Liver (tissue), 9 donors: Measurements from ENCODE around the gene GRID1. TPM values are rescaled to one million over a fixed set of nuclear protein-coding genes. Genes with fewer than 3 reads are reported as not detected.
"Not testable (repeated sequence)": the region's sequence is repeated elsewhere in the genome, so short reads cannot be mapped to it uniquely, and the experiment has no call there.

Source experiments
- DNase-seq: peaks from one replicate; pipeline ENCODE4 v3.0.0-alpha.2; 2017; ENCODE audit warnings: low spot score
- H3K27ac ChIP-seq, 2 donors: one replicate each; pipeline ENCODE4 v1.7.0; 2013; ENCODE audit warnings: inconsistent platforms in 2 of 2, low read length in 2 of 2, control low read depth in 1 of 2, low read depth in 1 of 2, mild to moderate bottlenecking in 1 of 2
- H3K27me3 ChIP-seq, 4 donors: one replicate each; pipeline versions ENCODE4 v1.6.1 to v1.7.0; 2013; ENCODE audit warnings: low read length in 3 of 4, inconsistent platforms in 1 of 4, mild to moderate bottlenecking in 1 of 4, moderate library complexity in 1 of 4; ENCODE audit not compliant: control insufficient read depth in 4 of 4, insufficient read depth in 4 of 4
- H3K36me3 ChIP-seq, 4 donors: one replicate each; pipeline versions ENCODE4 v1.6.1 to v1.7.0; 2013; ENCODE audit warnings: low read length in 3 of 4, mild to moderate bottlenecking in 3 of 4, low read depth in 1 of 4, moderate library complexity in 1 of 4; ENCODE audit not compliant: control insufficient read depth in 4 of 4, insufficient read depth in 3 of 4
- H3K4me1 ChIP-seq, 4 donors: one replicate each; pipeline versions ENCODE4 v1.6.1 to v1.7.0; 2013; ENCODE audit warnings: low read length in 3 of 4, mild to moderate bottlenecking in 3 of 4, moderate library complexity in 1 of 4; ENCODE audit not compliant: control insufficient read depth in 4 of 4, insufficient read depth in 4 of 4
- H3K4me3 ChIP-seq, 3 donors: one replicate each; pipeline versions ENCODE4 v1.6.1 to v1.7.0; 2013; ENCODE audit warnings: low read length in 3 of 3, control low read depth in 1 of 3, low read depth in 1 of 3, mild to moderate bottlenecking in 1 of 3
- H3K9ac ChIP-seq, 2 donors: one replicate each; pipeline ENCODE4 v1.7.0; 2013; ENCODE audit warnings: low read length in 2 of 2, mild to moderate bottlenecking in 2 of 2, moderate library complexity in 2 of 2, control low read depth in 1 of 2, low read depth in 1 of 2
- H3K9me3 ChIP-seq, 4 donors: one replicate each; pipeline versions ENCODE4 v1.6.1 to v1.7.0; 2013; ENCODE audit warnings: low read length in 3 of 4; ENCODE audit not compliant: control insufficient read depth in 4 of 4
- CTCF ChIP-seq: fragments of 150-350 bp; IDR thresholded peaks from 2 replicates; pipeline ENCODE4 v1.5.1; 2017; ENCODE audit warnings: improper control_type of control experiment, low read depth, low read length; ENCODE audit not compliant: missing input control
- EGR1 ChIP-seq, 2 donors: IDR thresholded peaks; 2 replicates each; pipeline ENCODE4 v1.6.1; 2016 to 2018; ENCODE audit warnings: antibody characterized with exemption in 2 of 2, low read depth in 2 of 2
- FOXA1 ChIP-seq: IDR thresholded peaks from 2 replicates; pipeline ENCODE4 v1.6.1; 2016; ENCODE audit warnings: antibody characterized with exemption
- FOXA2 ChIP-seq: IDR thresholded peaks from 2 replicates; pipeline ENCODE4 v1.6.1; 2016; ENCODE audit warnings: antibody characterized with exemption
- GABPA ChIP-seq, 2 donors: IDR thresholded peaks in 1 of 2; conservative IDR thresholded peaks in 1 of 2; 2 replicates each; pipeline ENCODE4 v1.6.1; 2016; ENCODE audit warnings: antibody characterized with exemption in 2 of 2, mild to moderate bottlenecking in 1 of 2, moderate library complexity in 1 of 2
- HNF4A ChIP-seq, 2 donors: conservative IDR thresholded peaks; 2 replicates each; pipeline ENCODE4 v1.6.1; 2016; ENCODE audit warnings: antibody characterized with exemption in 2 of 2, mild to moderate bottlenecking in 2 of 2
- HNF4G ChIP-seq: IDR thresholded peaks from 2 replicates; pipeline ENCODE4 v1.6.1; 2016; ENCODE audit warnings: antibody characterized with exemption
- JUND ChIP-seq, 2 donors: IDR thresholded peaks; 2 replicates each; pipeline ENCODE4 v1.6.1; 2016; ENCODE audit warnings: antibody characterized with exemption in 2 of 2
- MAX ChIP-seq: IDR thresholded peaks from 2 replicates; pipeline ENCODE4 v1.6.1; 2016; ENCODE audit warnings: antibody characterized with exemption
- NR2F2 ChIP-seq: IDR thresholded peaks from 2 replicates; pipeline ENCODE4 v1.6.1; 2016; ENCODE audit warnings: antibody characterized with exemption
- RAD21 ChIP-seq, 2 donors: IDR thresholded peaks; 2 replicates each; pipeline ENCODE4 v1.6.1; 2016; ENCODE audit warnings: antibody characterized with exemption in 2 of 2, mild to moderate bottlenecking in 2 of 2
- REST ChIP-seq: IDR thresholded peaks from 2 replicates; pipeline ENCODE4 v1.6.1; 2016; ENCODE audit warnings: antibody characterized with exemption, mild to moderate bottlenecking
- RXRA ChIP-seq, 2 donors: IDR thresholded peaks; 2 replicates each; pipeline ENCODE4 v1.6.1; 2017 to 2018; ENCODE audit warnings: antibody characterized with exemption in 2 of 2, mild to moderate bottlenecking in 1 of 2
- TAF1 ChIP-seq: conservative IDR thresholded peaks from 2 replicates; pipeline ENCODE4 v1.6.1; 2016; ENCODE audit warnings: antibody characterized with exemption, mild to moderate bottlenecking
- YY1 ChIP-seq: IDR thresholded peaks from 2 replicates; pipeline ENCODE4 v1.6.1; 2016; ENCODE audit warnings: antibody characterized with exemption, mild to moderate bottlenecking
- polyA plus RNA-seq, 2 donors: library from polyadenylated mRNA; stranded (reverse) in 1 of 2; unstranded in 1 of 2; fragments of 200-250 nt in 1 of 2; fragments of >200 nt in 1 of 2; fragmentation: Nextera tagmentation in 1 of 2; extraction: Ambion mirVana in 1 of 2; gene quantifications; one replicate each; pipeline versions ENCODE4 v1.2.1 to v1.2.3, GENCODE V29; 2013 to 2015
- total RNA-seq, 2 donors: library from RNA; depleted of rRNA; stranded (reverse); fragments of >200 nt; gene quantifications; one replicate each; pipeline ENCODE4 v1.2.3, GENCODE V29; 2014
- TF ChIP-seq, protein P1 (sequence below): IDR thresholded peaks from 2 replicates; pipeline ENCODE4 v1.6.1; 2016; ENCODE audit warnings: antibody characterized with exemption
- donor health status: healthy.
- donor health status: healthy.
- donor health status: healthy.
- donor health status: healthy.
- donor health status: healthy.

The GRID1 gene
- total and polyA plus RNA-seq, 4 donors, result 0.09 to 0.17 (median 0.14) TPM; not detected in 1

DNA sequence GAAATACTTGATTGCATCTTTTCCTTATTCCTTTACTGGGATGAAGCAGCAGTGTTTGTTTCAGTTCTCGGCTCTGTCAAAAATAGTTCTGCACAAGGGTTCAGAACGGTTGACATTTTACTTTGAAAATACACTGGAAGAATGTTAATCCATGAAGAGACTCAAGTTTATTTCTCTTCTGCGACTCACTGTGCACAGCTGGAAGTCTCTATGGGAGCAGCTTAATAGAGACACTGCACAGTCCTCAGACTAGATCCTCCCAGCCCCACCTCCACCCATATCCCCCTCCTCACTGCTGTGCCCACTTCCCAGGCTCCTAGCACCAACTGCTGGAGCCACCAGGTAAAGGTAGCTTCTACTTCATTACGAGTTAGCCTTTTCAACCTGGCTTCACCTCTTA is 517.8 kb downstream of the GRID1 start (continued):
- TF ChIP-seq REST (no peak), RXRA (IDR thresholded peaks at IDR 0.05) (no peak)

DNA sequence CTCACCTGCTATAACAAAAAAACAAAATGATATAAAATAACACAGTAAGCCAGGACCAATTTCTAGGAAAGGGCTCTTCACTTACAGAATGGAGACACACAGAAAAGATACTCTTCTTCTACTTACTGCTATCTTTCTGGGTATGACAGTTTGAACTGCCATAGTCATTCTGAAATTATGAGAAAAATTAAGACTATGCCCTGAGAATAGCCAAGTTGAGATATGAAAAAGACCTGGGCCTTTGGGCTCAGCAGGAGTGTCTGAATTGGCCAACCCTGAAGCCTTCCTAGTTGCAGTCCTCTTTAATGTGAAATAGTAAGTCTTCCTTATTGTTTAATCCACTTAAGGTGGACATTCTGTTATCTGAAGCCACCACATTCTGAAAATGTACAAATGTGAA is 519.5 kb downstream of the GRID1 start:
- TF ChIP-seq HNF4A (conservative IDR thresholded peaks at IDR 0.05) (no peak), YY1 (no peak), RXRA (IDR thresholded peaks at IDR 0.05) (no peak), CTCF (no peak), GABPA (IDR thresholded peaks at IDR 0.05 in 1 of 2, conservative IDR thresholded peaks at IDR 0.05 in 1 of 2) (no peak), MAX (no peak), EGR1 (IDR thresholded peaks at IDR 0.05; ENCODE audit: low read depth in 2 of 2) (no peak), JUND (IDR thresholded peaks at IDR 0.05) (no peak), HNF4G (no peak), FOXA1 (no peak), REST (no peak), NR2F2 (no peak), RAD21 (IDR thresholded peaks at IDR 0.05) (no peak), TAF1 (no peak), FOXA2 (no peak)
- TF ChIP-seq, protein P1, sequence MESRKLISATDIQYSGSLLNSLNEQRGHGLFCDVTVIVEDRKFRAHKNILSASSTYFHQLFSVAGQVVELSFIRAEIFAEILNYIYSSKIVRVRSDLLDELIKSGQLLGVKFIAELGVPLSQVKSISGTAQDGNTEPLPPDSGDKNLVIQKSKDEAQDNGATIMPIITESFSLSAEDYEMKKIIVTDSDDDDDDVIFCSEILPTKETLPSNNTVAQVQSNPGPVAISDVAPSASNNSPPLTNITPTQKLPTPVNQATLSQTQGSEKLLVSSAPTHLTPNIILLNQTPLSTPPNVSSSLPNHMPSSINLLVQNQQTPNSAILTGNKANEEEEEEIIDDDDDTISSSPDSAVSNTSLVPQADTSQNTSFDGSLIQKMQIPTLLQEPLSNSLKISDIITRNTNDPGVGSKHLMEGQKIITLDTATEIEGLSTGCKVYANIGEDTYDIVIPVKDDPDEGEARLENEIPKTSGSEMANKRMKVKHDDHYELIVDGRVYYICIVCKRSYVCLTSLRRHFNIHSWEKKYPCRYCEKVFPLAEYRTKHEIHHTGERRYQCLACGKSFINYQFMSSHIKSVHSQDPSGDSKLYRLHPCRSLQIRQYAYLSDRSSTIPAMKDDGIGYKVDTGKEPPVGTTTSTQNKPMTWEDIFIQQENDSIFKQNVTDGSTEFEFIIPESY, result no peak
- Histone ChIP-seq H3K4me3 (no peak overlapping the region), H3K4me1 (no peaks in the 10 kb centered on the region), H3K9me3 (peaks cover 0 to 10% (median 4%) of the 10 kb centered on the region in 4 donors), H3K36me3 (no peaks in the 10 kb centered on the region), H3K9ac (no peak overlapping the region), H3K27ac (no peak overlapping the region), H3K27me3 (no peaks in the 10 kb centered on the region)
- DNase-seq, result no peak

- not testable (repeated sequence) for H3K9ac ChIP-seq, H3K4me1 ChIP-seq, H3K27me3 ChIP-seq, H3K9me3 ChIP-seq, H3K27ac ChIP-seq, H3K36me3 ChIP-seq, H3K4me3 ChIP-seq, DNase-seq
These were observed 527.9 kb downstream of the GRID1 start for GRCh38 chr10:85838660-85839059.
